ENCODE measurements around the gene NPIPB12. TPM values are rescaled to one million over a fixed set of nuclear protein-coding genes. Genes with fewer than 3 reads are reported as not detected.

Gene NPIPB12
- 7.4 and 8.2 TPM in 2 replicates for total RNA-seq

DNA sequence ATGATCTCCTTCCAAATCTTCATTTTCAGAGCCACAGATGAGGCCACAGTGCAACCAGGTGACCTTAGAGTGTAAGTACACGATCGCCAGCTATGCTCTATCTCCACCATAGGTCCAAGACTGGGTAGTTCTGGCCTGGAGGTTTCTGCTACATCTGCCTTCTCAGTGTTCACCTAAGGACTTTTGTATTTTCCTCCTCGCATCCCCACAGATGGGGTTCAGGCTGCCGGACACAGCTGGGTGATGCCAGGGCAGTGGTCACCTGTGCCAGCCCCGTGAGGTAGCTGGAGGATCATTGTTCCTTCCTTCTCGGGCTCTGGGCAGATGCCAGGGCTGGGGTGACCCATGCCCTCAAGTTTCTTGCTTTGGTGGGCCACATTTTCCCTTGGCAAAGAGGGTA lies at the start of gene NPIPB12:
Gene NPIPB12, minus strand, starts transcription at position 101 of the 400 bp plus-strand sequence.

GRCh38 chr16:29459706-29460646 lies 46.2 kb downstream of the NPIPB12 start, which contains the start of gene SULT1A4:
Gene SULT1A4 (plus strand): TSS chr16:29459913. CDS start chr16:29461386, 1,473 bp downstream.

DNA sequence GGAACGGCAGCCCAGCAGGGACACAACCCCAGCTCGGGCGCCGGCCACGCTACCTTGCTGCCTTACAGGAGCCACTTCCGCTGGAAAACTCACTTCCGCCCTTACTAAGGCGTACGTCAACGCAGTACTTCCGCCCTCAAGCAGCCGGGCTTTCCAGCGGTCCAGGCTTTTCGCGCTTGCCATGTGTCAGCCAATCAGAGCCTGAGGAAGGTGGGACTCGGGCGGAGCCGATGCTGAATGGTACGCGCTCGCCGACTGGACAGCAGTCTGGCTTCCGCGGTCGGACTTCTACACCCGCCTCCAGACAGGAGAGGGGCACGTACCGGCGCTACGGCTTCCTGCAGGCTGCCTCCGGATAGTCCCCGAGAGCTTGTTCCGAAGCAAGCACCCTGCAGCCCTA lies 51.9 kb downstream of the NPIPB12 start, which contains the start of the genes BOLA2 and SLX1B:
Gene BOLA2, minus strand, starts transcription at position 83 of the 400 bp plus-strand sequence. CDS start 98 bp downstream, outside the sequence.
Gene SLX1B, plus strand, starts transcription at position 265 of the 400 bp plus-strand sequence.

Other genes with a start within 250 kb of the NPIPB12 start
- under 0.01 TPM in 1 of 2 replicates, not detected in the other for gene NPIPB11, start 99.7 kb downstream of the NPIPB12 start, total RNA-seq
- gene BOLA2, start 52.1 kb downstream of the NPIPB12 start, total RNA-seq = 23.9 and 24.4 TPM in 2 replicates
- gene SLX1B, start 51.9 kb downstream of the NPIPB12 start, total RNA-seq = 2.0 and 5.4 TPM in 2 replicates
- 1.2 and 2.7 TPM in 2 replicates for gene SULT1A4, start 46.5 kb downstream of the NPIPB12 start, total RNA-seq
- gene SPN, start 156.8 kb upstream of the NPIPB12 start, total RNA-seq = under 0.01 TPM in 1 of 2 replicates, not detected in the other
- 26.4 and 41.6 TPM in 2 replicates for gene QPRT, start 172.8 kb upstream of the NPIPB12 start, total RNA-seq
- gene C16orf54, start 239.6 kb upstream of the NPIPB12 start, total RNA-seq = not detected in 2 replicates

Measured in bronchial smooth muscle cell (primary cell).